ENCODE results near the gene FUBP1.
"Not testable (repeated sequence)": the region's sequence is repeated elsewhere in the genome, so short reads cannot be mapped to it uniquely, and the experiment has no call there.

Gene FUBP1, protein sequence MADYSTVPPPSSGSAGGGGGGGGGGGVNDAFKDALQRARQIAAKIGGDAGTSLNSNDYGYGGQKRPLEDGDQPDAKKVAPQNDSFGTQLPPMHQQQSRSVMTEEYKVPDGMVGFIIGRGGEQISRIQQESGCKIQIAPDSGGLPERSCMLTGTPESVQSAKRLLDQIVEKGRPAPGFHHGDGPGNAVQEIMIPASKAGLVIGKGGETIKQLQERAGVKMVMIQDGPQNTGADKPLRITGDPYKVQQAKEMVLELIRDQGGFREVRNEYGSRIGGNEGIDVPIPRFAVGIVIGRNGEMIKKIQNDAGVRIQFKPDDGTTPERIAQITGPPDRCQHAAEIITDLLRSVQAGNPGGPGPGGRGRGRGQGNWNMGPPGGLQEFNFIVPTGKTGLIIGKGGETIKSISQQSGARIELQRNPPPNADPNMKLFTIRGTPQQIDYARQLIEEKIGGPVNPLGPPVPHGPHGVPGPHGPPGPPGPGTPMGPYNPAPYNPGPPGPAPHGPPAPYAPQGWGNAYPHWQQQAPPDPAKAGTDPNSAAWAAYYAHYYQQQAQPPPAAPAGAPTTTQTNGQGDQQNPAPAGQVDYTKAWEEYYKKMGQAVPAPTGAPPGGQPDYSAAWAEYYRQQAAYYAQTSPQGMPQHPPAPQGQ

GRCh38 chr1:77978969-77979876 is at the start of gene FUBP1:
Gene FUBP1, minus strand, starts transcription at chr1:77979072. Its CDS starts 68 bp downstream, at chr1:77979004.
- DNase-seq, result peak; percentile 94

- DNase-seq, result not testable (repeated sequence)
These were observed 42.3 kb upstream of the FUBP1 start for GRCh38 chr1:78021134-78021533.

GRCh38 chr1:78019024-78019423 is 40.2 kb upstream of the FUBP1 start:
- no peak for DNase-seq

DNA sequence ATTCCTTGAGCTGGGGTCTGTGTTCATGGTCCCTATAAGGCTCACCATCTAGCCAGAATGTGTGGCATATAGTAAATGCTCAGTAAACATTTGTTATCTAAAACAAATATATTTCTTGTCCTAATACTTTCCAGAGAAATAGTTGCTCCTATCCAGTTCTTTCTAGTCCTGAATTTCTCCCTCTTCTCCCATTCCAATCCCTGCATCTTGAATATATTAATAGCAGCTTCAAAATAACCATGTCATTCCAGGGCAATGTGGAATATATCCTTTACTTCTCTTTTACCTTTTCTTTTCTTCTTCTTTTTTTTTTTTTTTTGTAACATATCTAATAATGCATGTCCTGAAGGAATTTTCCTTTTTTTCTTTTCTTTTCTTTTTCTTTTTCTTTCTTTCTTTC is 36.3 kb upstream of the FUBP1 start:
- DNase-seq, result no peak

- no peak for DNase-seq
These were observed 32.2 kb upstream of the FUBP1 start for GRCh38 chr1:78011050-78011449.

DNA sequence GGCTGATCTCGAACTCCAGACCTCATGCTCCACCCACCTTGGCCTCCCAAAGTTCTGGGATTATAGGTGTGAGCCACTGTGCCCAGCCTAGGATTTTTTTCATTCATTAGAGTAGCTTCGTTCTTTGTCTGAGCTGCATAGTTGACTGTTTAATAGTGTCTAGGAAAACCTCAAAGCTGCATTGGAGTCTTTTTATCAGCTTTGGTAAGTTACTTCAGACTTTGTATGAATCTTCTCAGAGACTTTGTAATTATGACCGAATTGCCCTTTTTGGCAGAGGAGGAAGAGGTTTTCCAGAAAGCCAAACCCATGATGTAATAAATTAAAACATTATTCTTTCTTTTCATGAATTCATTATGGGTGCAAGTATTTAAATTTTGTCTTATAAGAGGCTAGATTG is 31.0 kb upstream of the FUBP1 start:
- DNase-seq, result no peak

GRCh38 chr1:78009276-78009675 is 30.4 kb upstream of the FUBP1 start:
- DNase-seq, result no peak

DNA sequence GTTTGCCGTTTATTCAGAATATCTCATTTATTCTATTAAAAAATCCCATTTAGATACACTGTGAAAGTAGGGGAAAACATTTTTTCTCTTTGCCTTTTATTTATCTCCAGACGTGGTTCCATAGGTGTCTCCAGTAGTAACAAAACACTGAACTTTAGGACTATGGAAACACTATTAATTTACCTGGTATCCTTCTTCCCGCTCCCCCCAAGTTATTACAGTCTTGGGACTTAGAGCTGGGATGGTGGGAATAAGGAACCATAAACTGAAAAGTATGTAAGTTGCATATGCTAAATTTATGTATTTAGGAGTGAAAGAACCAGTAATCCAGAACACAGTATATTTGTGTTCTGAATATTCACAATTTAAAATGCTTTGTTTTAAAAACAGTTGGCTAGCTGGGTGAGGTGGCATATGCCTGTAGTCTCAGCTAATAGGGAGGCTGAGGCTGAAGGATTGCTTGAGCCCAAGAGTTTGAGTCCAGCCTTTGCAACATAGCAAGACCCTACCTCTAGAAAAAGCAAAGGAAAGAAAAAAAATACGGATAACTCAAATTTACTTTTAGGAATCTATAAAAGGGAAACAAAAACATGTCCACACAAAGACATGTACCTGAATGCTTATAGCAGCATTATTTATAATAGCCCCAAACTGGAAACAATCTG is 28.9 kb upstream of the FUBP1 start:
- no peak for DNase-seq

- DNase-seq, result no peak
These were observed 27.6 kb upstream of the FUBP1 start for GRCh38 chr1:78006521-78006920.

GRCh38 chr1:78005755-78006154 is 26.9 kb upstream of the FUBP1 start:
- peak; percentile 20 for DNase-seq

DNA sequence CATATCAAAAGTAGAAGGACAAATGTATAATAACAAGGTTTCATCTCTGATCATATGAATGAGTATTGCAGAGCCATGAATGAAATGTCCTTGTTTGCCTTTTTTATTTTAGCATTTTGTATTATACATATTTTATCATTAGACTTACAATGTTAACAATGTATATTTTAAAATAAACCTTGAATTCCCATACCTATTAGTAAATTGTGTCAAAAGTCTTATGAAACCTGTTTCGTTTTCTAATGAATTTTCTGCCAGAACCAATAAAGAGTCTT is 26.5 kb upstream of the FUBP1 start:
- no peak for DNase-seq

DNA sequence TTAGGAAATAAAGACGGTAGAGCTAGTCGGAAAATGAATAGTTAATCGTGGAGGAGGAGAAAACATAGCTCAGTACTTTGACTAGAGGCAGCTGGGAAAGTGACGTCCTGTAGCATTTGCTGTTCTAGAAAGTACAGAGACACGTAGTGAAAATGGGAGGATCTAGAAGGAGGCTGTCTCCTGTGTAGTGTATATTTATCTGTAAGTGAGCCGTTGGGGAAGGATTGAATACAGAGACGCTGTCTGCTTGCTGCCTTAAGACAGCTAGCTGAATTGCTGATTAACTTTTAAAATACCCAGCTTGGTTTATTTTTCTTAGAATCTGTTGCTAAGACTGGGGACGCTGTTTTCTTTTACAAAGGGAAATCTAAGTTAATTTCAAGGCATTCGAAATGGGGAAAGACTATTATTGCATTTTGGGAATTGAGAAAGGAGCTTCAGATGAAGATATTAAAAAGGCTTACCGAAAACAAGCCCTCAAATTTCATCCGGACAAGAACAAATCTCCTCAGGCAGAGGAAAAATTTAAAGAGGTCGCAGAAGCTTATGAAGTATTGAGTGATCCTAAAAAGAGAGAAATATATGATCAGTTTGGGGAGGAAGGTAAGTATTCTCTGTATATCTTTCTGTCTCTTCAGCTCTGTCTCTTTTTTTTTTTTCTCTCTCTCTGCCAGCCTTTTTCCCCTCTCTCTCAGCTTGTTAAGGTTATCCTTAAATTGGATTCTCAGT is 26.0 kb upstream of the FUBP1 start, which contains the start of gene DNAJB4:
DNAJB4 (plus strand) TSS at position 221 of the 729 bp plus-strand sequence; CDS start at position 393, 172 bp downstream.
- peak; percentile 78 for DNase-seq

DNA sequence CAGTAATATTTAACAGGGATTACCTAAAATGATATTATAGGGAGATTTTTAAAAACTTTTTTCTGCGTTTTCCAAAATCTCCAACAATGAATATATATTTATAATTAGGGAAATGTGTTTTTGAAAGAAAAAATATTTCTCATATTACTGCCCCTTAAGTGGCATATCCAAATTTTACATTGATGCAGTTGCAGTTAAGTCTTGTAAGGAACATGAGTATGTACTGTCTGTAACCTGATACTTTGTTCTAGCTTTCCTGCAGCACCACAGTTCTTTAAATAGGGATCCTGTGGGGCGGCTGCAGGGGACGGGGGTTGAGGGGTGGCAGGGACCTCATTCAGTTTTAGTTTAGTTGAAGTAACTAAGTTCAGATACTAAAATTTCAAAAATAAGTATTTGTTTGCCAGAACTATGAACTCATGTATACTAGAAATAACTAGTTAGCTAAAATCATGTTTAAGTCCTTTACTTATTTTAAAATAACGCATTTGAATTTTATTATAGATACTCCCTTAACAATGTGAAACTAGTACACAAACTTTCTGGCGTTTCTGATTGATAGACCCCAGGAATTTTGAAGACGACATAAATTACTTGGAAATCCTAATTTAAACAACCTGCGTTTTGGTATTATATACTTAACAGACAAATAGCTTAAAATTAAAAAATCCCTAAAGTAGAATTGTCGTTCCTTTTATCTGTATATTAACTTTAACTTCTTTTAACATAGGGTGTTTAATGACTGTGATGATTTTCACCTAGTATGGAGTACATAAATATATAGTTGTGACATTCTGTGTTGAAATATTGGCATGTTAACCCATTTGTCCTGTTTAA is 25.2 kb upstream of the FUBP1 start:
- peak; percentile 4 for DNase-seq

DNA sequence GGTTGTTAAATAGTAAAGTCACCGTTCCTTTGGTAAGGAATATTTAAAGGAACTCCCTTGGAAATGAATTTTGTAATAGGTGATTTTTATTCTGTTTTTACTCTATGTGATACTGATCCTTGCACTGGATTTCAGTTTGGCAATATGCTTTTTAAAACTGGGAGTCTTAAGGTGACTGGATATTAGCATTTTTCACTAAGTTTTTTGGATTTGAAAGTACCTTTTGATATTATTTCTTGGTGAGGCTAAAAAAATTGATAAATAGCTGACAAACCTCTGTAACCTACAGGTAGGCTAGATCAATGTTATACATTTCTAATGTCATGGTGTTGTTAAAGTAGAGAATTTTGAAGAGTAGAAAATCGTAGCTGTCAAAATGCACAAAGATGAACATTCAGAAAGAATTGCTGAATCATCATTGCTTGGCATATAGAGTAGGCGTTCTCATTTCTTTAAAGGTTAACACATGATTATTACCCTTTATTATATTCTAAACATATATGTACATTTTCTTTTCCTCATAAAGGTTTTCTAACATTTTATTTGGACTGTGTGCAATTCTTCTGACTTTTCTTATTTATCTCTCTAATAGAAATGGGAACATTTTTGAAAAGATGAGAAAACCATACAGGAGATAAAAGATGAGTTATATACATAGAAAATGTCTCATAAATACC is 24.3 kb upstream of the FUBP1 start:
- DNase-seq, result no peak

DNA sequence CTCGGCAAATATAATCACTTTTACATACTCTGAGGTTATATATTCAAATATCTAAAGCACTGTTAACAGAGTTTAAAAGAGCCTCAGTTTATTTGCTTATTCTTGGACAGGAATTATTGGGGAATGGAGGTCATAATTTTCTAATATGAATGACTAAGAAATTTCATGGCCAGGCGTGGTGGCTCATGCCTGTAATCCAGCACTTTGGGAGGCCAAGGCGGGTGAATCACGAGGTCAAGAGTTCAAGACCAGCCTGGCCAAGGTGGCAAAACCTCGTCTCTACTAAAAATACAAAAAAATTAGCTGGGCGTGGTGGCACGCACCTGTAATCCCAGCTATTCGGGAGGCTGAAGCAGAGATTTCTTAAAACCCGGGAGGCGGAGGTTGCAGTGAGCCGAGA is 21.7 kb upstream of the FUBP1 start:
- DNase-seq, result not testable (repeated sequence)

DNA sequence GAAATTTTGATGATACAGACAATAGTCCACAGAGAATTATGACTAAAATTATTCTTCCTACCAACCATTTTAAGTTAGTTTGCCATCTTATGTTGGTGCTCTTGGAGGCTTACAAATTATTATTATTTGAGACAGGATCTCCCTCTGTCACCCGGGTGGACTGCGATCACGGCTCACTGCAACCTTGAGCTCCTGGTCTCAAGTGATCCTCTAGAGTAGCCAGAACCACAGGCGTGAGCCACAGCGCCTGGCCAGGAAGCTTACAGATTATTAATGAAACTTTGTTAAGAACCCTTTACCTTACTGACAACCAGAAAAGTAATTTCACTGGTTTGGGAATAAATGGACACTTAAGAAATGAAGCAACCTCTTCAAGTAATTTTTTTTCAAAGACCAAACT is 17.9 kb upstream of the FUBP1 start:
- no peak for DNase-seq

- DNase-seq, result no peak
These were observed 15.3 kb upstream of the FUBP1 start for GRCh38 chr1:77994117-77994705.

DNA sequence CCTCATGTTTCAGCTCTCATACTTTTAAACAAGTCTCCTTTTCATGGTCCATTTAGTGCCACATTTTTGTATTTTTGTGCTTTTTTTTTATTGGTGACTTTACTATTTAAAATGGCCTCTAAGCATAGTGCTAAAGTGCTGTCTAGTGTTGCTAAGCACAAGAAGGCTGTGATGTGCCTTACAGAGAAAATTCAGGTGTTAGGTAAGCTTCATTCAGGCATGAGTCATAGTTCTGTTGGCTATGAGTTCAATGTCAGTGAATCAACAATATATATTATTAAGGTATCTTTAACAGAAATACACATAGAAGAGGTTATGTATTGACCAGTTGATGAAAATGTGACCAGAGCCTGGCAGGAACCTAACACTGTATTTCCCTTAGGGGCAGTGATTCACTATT is 12.8 kb upstream of the FUBP1 start:
- no peak for DNase-seq

- no peak for DNase-seq
These were observed 11.8 kb upstream of the FUBP1 start for GRCh38 chr1:77990629-77991204.

DNA sequence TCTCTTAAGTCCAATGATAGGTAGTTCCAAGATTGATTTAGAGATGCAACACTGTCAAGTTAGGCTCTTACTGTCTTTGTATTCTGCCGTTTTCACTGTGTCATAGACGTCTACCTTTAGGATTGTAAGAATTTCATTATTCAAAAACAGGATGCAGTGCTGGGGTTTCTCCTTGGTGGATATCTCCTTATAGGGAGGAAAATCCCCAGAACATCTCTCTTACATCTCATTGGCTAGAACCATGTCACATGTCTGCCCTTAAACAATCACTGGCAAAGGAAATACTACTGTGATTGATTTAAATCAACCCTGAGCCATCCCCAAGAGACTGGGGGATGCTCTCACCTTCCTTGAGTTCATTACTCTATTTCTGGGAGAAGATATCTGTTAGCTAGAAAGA is 10.9 kb upstream of the FUBP1 start:
- DNase-seq, result no peak

All from NCI-H1048 (cell line).